ENCODE measurements around the gene PAX8.

DNA sequence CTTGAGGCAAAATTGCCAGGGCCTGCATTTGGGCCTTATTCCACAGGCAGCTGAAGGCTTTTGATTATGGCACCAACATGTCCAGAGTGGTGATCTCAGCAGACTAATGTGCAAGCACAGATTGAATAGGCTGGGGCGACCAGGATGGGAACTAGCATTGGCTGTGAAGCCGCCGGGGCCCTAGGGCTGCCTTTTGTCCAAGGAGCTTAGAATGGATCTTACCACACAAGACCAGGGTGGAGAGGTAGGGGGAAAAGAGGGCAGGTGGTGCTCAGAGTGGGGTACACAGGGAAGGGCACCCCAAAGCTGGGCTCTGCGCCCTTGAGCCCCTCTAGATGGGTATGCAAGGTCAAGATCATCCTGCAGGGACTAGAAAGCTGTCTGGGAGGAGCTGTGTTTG lies 81.9 kb downstream of the PAX8 start:
- TF ChIP-seq, protein P1, sequence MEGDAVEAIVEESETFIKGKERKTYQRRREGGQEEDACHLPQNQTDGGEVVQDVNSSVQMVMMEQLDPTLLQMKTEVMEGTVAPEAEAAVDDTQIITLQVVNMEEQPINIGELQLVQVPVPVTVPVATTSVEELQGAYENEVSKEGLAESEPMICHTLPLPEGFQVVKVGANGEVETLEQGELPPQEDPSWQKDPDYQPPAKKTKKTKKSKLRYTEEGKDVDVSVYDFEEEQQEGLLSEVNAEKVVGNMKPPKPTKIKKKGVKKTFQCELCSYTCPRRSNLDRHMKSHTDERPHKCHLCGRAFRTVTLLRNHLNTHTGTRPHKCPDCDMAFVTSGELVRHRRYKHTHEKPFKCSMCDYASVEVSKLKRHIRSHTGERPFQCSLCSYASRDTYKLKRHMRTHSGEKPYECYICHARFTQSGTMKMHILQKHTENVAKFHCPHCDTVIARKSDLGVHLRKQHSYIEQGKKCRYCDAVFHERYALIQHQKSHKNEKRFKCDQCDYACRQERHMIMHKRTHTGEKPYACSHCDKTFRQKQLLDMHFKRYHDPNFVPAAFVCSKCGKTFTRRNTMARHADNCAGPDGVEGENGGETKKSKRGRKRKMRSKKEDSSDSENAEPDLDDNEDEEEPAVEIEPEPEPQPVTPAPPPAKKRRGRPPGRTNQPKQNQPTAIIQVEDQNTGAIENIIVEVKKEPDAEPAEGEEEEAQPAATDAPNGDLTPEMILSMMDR (IDR thresholded peaks at IDR 0.05; ENCODE audit: insufficient read depth, low read length, poor library complexity, severe bottlenecking), result no peak
- TF ChIP-seq EZH2phosphoT487 (conservative IDR thresholded peaks at IDR 0.05; ENCODE audit: low read length), result no peak
